Mammary epithelial cell (primary cell): ENCODE measurements around the gene SLC25A30.

Source experiments
- EZH2 ChIP-seq: IDR thresholded peaks from 2 replicates; pipeline ENCODE4 v1.6.1; 2012; ENCODE audit warnings: low read length, inconsistent platforms, borderline replicate concordance
- TF ChIP-seq, protein P1 (sequence below), 2 donors: IDR thresholded peaks in 1 of 2; conservative IDR thresholded peaks in 1 of 2; 2 replicates each; pipeline ENCODE4 v1.5.1; 2011 to 2012; ENCODE audit warnings: inconsistent platforms in 2 of 2, low read length in 2 of 2, mild to moderate bottlenecking in 2 of 2, control low read depth in 1 of 2, low read depth in 1 of 2; ENCODE audit not compliant: insufficient read depth in 1 of 2; ENCODE audit errors: extremely low read depth in 1 of 2

DNA sequence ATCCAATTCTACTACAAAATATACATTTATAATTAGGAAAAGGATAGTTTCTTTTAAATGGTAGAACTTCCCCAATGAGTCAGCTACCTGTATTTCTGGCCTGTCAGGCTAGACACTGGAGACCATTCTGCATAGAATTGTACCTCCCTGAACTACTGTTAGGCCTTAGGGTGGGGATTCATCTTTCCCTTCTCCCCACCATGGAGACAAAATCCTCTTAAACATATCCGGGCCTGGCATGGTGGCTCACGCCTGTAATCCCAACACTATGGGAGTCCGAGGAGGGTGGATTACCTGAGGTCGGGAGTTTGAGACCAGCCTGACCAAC, 52.7 kb downstream of the SLC25A30 start:
- TF ChIP-seq, protein P1, sequence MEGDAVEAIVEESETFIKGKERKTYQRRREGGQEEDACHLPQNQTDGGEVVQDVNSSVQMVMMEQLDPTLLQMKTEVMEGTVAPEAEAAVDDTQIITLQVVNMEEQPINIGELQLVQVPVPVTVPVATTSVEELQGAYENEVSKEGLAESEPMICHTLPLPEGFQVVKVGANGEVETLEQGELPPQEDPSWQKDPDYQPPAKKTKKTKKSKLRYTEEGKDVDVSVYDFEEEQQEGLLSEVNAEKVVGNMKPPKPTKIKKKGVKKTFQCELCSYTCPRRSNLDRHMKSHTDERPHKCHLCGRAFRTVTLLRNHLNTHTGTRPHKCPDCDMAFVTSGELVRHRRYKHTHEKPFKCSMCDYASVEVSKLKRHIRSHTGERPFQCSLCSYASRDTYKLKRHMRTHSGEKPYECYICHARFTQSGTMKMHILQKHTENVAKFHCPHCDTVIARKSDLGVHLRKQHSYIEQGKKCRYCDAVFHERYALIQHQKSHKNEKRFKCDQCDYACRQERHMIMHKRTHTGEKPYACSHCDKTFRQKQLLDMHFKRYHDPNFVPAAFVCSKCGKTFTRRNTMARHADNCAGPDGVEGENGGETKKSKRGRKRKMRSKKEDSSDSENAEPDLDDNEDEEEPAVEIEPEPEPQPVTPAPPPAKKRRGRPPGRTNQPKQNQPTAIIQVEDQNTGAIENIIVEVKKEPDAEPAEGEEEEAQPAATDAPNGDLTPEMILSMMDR (conservative IDR thresholded peaks at IDR 0.05 in 1 of 2, IDR thresholded peaks at IDR 0.05 in 1 of 2; ENCODE audit: extremely low read depth in 1 of 2, insufficient read depth in 1 of 2, low read depth in 1 of 2, low read length in 2 of 2): no peak
- no peak for TF ChIP-seq EZH2
